Cardiac septum (tissue), 1 donor: ENCODE measurements around the gene ABTB2. TPM values are rescaled to one million over a fixed set of nuclear protein-coding genes. Genes with fewer than 3 reads are reported as not detected.

Experiments
- DNase-seq: peaks from one replicate; pipeline ENCODE4 v3.0.0-alpha.2; 2020; ENCODE audit warnings: low spot score
- intact Hi-C: fragments of 100-400 bp; cut with DNase I; formaldehyde crosslinking; loops from one replicate; pipeline ENCODE4 v1.14.0; 2022
- total RNA-seq: library from RNA; stranded (reverse); fragmentation: NEBNext Ultra II Directional; extraction: Animal tissue kit (Norgen Biotek cat#: 25700); gene quantifications from one replicate; pipeline ENCODE4 v1.2.1, GENCODE V29; 2021
- donor health status: DM: no; HTN: no; CAD: no.

ABTB2 gene
- total RNA-seq, 1 donor from 2014 or later = 27.9 TPM

DNA sequence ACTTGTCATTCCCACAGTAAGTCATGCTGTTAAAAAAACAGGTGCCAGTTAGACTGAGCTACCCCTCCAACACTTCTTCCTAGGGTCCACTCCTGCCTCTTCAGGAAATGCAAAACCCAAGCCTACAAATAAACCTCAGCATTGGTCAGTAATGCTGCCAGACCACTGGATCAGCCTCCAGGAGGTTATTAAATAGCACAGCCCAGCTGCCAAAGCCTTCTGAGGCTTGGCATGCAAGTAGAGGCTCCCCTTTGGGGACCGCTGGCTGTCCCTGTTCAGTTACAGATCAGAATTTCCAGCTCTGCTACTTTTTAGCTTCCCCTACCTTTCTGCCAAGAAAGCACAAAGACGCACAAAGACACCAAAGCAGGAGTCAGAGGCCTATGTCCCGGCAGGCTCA is 33.3 kb downstream of the ABTB2 start:
- no peak for DNase-seq
- intact Hi-C loops = no loop called here

DNA sequence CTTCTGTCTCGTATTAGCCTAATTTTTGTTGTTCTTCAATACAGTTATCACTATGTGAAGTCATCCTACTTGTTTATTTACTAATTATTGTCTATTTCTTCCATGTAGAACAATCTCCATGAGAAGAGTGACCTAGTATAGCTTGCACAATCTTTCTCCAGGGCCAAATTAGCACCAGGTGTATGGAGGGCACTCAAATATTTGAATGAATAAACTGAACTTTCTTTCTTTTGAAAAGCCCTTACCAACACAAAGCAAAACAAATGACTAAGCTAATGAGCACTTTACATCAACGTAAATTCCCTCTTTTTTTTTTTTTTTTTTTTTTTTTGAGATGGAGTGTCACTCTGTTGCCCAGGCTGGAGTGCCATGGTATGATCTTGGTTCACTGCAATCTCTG is 34.2 kb downstream of the ABTB2 start:
- intact Hi-C loops = no loop called here
- no peak for DNase-seq

DNA sequence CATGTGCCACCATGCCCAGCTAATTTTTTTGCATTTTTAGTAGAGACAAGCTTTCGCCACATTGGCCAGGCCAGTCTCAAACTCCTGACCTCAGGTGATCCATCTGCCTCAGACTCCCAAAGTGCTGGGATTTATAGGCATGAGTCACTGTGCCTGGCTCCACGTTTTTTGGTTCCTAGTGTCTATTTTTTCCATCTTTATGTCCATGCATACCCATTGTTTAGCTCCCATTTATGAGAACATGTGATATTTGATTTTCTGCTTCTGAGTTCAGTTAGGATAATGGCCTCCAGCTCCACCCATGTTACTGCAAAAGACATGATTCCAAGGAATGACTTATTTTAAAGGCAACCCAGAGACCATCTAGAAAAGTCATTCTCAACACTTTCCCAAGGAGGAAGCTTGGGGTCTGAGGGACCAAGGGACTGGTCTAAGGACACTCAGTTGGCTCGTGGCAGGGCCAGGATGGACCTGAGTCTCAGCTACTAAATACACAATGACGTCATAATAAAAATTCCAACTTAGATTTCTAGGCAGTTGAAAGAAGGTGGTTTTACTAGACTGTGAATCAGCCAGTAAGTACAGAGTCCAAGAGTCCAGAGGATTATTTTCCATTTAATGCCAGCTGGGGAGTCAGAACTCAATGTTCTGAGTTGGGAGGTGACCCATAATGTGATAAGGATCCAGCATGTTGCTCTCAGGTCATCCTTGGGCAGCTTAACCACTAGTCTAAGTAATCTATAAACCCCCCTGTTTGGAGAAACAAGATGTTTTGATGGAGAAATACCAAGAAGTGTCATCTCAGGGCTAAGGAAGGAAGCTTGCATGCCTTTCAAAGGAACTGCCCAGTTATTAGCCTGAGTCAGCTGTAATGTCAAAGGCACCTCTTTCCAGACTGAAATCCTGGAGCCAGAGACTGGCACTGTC is 39.4 kb downstream of the ABTB2 start:
- DNase-seq = no peak
- intact Hi-C loops = no loop called here

DNA sequence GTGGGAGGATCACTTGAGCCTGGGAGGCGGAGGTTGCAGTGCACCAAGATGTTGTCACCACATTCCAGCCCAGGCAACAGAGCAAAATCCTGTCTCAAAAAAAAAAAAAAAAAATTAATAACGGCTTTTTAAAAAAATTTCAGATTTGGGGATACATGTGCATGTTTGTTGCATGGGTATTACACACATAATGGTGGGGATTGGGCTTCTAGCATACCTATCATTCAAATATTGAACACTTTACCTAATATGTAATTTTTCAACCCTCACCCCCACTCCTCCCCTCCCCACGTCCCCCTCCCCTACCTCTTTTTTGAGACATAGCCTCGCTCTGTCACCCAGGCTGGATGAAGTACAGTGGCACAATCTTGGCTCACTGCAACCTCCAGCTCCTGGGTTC is 40.1 kb downstream of the ABTB2 start:
- DNase-seq = no peak
- intact Hi-C loops = no loop called here

DNA sequence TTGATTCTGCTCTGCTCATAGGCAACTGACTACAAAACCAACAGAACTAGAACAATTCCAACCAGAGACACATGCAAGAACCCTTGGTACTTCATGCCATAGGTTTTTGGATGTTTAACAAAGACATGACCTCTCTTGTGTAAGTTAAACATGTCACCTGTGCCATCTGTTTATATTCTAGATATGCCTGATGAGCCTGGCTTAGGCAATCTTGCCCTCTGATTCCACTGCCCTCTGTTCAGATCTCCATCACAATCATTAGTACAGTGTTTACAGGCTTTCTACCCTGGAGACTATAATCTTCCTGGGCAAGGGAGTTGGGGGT is 40.8 kb downstream of the ABTB2 start:
- intact Hi-C loops = no loop called here

DNA sequence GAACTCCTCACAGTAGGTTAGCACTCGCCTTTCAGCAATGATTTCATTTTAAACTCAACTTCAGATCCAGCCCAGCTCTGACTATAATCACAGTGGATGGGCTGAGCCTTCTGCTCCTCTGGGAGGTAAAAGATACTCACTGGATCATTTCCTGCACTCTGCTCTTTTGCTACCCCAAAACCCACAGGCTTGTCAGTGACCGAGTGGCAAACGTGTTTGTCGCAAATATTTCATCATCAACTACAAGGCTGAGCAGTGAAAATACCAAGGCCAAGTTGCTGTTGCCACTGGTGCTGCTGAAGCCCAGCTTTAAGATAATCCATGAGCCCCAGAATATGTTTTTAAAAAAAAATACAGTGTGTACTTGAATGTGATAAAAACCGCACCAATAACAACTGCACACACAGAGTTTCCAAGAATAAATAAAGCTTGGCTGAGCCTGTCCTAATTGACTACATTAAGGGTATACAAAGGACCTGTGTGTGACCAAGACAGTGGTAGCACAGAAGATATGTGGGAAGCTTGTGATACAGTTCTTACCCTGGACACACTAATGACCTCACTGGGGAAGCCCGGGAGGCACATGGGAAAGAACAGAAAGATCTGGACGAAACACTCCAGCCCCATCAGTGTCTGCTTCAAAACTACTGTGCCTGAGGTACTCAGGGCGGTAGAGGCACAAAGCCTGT is 41.3 kb downstream of the ABTB2 start:
- intact Hi-C loops = no loop called here
- DNase-seq = no peak

More for the DNA sequence above, 40.8 kb downstream of the ABTB2 start:
- DNase-seq = no peak

DNA sequence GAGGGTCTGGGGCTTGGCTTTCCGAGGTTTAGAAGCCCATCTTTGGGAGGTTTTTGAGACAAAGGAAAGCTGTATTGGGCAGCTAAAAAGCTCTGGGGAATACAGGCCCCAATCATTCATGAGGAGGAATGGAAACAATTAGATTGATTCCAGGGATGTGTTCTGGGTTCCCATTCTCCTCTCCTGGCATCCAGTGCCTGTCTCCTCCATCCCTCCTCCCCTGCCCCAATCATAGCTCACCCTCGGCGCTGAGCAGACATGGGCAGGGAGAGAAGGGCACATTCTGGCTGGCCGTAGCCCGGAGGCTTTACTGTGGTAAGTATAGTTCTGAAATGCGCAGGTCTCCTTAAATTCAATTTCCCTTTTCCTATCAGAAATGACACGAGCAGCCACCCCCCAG is 42.4 kb downstream of the ABTB2 start:
- intact Hi-C loops = no loop called here
- no peak for DNase-seq

DNA sequence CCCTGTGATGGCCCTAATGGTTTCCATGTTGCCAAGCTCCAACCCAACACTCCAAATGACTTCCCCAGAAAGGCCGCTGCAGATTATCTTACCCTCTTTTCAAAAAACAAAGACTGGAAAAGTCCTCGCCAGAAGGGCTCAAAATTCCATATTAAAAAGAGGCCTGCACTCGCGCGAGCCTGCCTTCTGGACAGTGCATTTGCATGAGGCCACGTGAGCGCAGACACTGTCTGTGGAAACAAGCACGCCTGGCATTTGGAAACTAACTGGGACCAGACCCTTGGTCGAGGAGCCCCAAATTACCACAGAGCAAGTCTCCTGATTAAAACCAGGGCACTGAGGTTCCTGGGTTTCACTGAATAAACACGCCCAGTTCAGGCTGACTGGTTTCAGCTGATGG is 42.9 kb downstream of the ABTB2 start:
- DNase-seq = no peak
- intact Hi-C loops = no loop called here

DNA sequence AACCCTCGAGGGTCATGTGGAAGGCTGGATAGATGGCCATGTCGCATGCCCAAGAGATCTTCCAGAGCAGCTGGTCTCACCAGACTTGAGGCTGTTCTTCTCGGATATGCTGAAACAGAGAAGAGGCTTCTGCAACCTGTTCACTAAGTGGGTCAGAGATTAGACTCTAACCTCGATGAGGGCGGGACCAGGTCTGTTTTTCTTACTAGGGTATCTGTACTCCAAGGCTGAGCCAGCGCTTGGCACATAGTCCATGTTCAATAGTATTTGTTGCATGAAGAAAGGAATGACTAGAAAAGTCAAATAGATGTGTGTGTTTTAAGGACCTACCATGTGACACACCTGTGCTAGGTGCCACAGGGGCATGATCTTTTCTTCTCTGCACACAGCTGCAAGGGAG is 43.6 kb downstream of the ABTB2 start:
- intact Hi-C loops = no loop called here
- no peak for DNase-seq

DNA sequence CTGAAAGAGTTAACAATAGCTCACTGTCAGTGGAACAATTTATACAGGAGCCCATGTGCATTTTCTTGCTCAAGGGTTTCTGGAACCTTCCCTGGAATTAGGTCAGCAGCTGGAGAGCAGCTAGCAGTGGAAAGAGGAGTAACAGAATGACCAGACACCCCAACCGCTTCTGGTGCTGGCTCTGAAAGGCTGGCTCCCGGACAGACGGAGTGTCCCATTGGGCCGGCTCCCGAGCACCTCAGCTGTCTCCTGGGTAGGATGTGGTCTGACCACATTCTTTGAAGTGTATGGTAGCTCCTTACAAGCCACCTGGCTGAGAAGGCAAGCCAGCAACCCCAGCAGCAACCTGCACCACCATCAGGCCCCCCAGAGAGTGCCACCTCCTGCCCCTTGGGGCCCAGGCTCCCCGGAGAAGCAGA is 44.7 kb downstream of the ABTB2 start:
- intact Hi-C loops = no loop called here
- DNase-seq = no peak

DNA sequence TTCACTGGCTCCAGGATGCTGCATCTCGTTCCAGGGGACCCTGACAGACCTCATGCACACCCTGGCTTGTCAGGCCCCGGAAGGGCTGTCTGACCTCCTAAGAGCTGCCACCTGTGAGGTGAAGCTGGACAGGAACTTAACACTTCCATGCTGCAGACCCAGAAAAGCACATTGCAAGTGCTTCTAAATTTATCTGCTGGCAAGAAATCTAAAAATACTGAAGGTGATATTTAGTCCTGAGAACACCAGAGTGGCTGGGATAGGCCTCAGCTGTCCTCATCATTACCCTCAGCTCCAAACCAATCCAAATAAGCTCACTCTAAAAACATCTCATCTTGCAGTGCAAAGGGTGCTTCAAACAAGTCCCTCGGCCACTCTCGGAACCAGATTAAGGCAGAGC is 46.7 kb downstream of the ABTB2 start:
- intact Hi-C loops = no loop called here
- DNase-seq = no peak

DNA sequence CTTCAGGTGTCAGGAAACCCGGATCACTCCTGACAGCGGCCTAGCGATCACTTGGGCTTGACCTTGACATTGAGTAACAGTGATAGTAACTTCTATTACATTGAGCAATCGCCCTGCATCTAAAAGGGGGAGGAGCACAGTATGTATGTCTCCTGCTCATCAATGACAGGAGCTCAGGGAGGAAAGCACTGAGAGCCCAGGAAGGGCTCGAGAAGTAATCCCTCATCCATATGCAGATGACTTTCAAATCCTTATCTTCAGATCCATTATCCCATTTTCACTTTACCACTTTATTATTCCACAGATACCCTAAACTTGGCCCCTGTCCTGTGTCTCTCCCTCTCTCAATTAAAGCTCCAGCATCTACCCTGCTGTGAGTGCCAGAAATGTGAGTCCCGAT is 47.8 kb downstream of the ABTB2 start:
- no peak for DNase-seq
- intact Hi-C loops = no loop called here

DNA sequence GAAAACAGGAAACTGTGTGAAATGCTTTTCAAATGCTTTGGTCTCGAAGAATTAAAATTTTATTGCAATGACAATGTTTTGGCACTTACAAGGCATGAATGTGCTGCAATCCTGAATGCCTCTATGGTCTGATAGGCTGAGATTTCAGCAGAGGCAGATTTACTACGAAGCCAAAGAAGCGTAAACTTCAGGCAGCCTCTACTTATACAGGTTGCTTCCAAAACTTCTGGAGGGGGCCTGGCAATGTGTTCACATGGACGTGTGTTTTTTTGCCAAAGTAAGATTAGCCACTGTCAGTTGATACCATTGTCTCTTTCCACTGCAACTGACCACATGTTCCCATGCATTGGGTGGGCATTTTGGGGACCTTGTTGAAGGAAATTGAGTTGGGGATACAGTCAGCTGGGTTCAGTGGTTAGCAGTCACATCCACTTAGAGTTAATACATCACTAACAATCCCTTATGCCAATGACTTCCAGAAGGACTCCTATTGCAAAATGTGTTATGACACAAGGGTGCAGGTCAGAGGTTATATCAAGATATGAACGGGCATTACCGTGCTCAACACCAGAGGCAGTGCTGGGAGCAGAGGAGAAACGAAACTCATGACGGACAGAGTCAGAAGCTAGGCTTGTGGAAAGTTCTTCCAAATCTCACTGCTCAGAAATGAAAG is 48.8 kb downstream of the ABTB2 start:
- intact Hi-C loops = no loop called here
- DNase-seq = no peak

DNA sequence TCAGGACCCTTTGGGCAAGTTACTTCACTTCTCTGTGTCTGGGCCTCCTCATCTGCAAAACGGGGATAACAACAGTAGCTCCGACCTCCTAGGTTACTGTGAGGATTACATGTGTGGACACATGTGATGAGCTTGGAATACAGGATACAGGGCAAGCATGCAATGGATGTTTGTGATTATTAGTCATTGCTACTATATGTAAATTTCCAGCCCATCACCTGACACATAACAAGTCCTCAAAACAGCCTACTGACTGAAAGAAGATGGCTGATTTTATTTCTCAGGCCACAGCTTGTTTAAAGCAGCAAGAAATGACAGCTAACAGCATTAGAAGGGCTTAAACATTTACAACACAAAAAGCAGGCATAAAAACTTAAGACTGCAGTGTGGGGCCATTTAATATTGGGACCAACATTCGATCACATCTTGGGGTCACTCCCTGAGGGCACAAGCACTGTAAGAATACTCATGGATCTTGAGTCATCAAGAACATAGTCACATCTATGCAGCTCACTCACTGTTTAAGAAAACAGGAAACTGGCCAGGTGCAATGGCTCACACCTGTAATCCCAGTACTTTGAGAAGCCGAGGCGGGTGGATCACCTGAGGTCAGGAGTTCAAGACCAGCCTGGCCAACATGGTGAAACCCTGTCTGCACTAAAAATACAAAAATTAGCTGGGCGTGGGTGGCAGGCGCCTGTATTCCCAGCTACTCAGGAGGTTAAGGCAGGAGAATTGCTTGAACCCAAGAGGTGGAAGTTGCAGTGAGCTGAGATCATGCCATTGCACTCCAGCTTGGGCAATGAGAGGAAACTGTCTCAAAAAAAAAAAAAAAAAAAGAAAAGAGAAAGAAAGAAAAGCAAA is 49.5 kb downstream of the ABTB2 start:
- intact Hi-C loops = no loop called here
- no peak for DNase-seq

DNA sequence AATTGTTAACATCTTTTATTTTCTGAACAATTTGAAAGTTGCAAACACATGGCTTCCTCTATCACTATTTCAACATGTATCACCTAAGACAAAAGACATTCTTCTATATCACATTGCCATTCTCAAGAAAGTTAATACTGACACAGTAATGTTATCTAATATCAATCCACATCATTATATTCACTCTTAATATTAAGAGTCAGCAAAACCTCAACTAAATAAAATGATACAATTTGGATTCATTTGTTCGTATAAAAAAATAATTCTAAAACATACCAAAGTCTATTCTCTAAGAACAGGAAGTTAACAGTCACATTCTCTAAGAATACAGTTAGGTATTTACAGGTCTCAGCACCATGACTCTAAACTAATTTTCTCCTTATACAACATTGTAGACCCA is 52.0 kb downstream of the ABTB2 start:
- no peak for DNase-seq
- intact Hi-C loops = no loop called here

DNA sequence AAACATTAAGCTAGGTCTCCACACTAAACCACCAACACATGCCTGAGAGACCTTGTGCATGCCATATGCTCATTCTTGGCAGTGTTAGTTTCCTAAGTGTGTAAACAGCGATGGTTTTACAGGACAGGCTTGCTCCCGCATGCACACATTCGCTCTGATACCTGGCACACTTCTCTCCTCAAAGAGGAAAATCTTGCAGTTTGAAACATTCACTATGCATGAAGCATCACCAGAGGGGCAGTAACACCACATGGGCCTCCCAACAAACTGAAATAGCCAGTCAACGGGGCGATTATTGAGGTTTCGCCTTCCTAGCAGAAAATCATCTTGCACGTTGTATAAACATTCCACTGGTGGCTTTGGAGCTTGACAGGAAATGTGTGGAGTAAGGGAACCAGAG is 52.6 kb downstream of the ABTB2 start:
- intact Hi-C loops = no loop called here
- DNase-seq = no peak

DNA sequence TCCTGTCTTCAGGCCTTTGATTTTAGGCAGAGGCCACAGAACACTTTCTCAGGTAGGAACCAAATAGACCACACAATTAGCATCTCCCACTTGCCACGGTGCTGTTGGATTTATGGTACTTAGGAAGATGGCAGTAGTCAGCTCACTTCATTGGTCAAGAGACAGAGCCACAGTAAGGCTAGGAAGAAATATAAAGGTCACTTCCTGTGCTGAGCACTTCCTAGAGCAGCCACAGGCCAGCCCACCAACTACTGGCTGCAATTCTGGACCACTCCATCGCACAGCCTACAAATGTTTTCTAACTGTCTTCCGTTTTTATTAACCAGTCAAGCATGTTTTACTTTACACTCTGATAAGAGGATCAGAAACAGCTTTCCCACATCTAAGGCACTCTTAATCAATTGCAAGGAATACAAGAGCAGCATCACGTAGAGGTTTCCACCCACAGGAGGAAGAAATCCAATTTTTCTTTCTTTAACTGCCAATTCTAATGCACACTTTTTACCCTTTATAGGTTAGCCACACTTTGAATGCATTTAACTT is 54.7 kb downstream of the ABTB2 start:
- intact Hi-C loops = no loop called here
- no peak for DNase-seq

DNA sequence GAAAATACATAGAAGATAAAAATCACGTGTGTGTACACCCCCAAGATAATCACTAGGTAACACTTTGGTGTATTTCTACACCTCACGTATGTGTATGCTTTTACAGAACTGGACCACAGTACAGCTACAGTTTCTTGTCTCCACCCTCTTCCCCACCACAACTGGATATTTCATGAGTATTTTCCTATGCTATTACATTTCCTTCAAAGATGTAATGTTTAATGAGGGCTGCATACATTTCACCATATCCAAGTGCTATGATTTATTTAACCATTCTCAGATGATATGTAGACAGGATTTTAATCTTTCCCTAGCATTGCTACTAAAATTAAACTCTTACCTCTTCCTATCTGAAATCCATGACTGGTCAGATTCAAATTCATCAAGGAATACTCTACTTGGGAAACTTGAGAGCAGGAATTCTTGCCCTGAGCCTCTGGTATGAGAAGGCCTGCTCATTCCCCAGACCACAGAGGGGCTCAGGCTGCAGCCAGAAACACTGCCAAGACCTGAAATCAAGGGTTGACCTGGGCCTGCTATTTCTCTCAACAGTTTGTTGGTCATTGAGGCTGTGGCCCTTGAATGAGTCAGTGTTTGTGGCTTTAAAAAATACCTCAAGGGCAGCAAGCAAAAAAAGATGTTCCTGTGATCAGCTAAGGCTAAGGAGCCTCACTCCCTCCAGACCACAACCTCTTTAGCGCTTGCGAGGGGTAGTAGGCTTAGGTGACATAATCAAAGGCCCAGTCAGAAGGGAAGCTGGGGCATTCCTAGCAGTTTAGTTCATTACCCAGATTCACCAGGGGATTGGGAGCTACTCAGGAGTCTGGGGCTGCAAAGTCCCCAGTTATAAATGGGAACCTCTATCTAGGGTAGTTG is 55.5 kb downstream of the ABTB2 start:
- intact Hi-C loops = no loop called here
- no peak for DNase-seq

DNA sequence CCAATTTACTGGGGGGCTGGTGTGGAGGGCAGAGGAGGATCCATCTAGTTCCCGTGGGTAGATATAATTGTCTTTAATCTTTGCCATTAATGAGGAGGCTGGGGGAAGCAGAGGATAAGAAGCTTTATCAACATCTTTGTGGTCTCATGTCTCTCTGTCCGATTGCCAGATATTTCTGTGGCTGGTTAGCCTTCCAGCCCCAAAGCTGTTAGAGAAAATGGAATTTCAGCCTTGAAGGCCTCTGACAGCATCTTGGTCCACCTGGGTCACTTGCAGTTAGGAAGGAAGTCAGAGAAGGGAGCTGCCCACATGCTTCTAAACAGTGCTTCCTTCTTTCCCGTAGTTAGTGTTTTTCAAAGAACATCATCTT is 56.9 kb downstream of the ABTB2 start:
- intact Hi-C loops = no loop called here

More for the DNA sequence above, 56.9 kb downstream of the ABTB2 start:
- DNase-seq = no peak
